ENCODE results near the gene NDUFB4.

NDUFB4 gene

DNA sequence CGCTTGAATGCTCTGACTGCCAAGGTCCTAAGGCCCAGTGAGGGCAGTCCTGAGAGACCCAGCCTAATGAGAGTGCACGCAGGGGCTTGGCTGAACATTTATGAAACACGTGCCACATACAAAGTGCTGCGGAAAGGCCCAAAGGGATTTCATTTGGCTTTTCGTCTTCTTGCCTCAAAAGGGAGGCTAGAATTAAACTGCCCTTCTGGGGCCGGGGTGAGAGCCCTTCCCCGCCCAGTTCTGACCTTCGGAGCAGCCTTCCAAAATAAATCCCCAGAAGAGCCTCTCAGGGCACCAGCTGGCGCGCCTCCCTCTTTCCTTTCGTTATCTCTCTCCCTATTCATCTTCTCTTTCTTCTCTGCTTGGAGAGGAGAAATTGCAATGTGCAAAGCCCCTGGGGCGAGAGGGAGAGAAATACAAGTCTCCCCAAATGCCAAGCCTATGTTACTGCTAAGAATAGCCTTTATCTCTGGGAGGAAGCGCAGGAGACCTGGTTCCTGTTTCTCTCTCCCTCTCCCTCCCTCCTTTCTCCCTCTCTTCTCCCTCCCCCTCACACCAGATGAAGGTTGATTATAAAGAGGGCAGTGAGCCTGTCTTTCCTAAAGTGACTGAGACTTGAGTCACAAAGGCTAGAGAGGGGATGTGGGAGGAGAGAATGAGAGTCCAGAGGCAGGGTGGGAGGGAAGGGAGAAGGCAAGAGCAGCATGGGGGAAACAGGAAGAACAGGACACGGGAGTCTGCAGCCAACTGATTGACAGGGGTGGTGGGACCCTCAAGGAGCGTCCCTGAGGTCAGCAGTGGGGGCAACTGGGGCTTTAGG lies 36.7 kb upstream of the NDUFB4 start:
- H3K9me3 ChIP-seq (replicated peaks in 1 of 11) = no peaks in the 10 kb centered on the region
- peak overlapping the region; percentile 33 to 91 (median 81); a peak in 21 of 22 replicates for H3K27ac ChIP-seq
- peak overlapping the region; percentile 65 to 86 (median 80) for H3K9ac ChIP-seq
- H3K4me2 ChIP-seq = peak overlapping the region; percentile 82 to 98 (median 91)
- peaks cover 14 to 29% (median 26%) of the 10 kb centered on the region in 10 experiments; a peak in 19 of 20 replicates for H3K4me1 ChIP-seq
- peak in 3 of 11 experiments; percentile 4 to 42 (median 5); a peak in 2 of 22 replicates for TF ChIP-seq Cebpa-rat (IDR thresholded peaks at IDR 0.05)
- no peaks in the 10 kb centered on the region for H3K27me3 ChIP-seq
- H4K20me1 ChIP-seq = no peaks in the 10 kb centered on the region
- peak overlapping the region; percentile 48 to 73 (median 58) for H3K4me3 ChIP-seq
- H3K36me3 ChIP-seq = no peaks in the 10 kb centered on the region

DNA sequence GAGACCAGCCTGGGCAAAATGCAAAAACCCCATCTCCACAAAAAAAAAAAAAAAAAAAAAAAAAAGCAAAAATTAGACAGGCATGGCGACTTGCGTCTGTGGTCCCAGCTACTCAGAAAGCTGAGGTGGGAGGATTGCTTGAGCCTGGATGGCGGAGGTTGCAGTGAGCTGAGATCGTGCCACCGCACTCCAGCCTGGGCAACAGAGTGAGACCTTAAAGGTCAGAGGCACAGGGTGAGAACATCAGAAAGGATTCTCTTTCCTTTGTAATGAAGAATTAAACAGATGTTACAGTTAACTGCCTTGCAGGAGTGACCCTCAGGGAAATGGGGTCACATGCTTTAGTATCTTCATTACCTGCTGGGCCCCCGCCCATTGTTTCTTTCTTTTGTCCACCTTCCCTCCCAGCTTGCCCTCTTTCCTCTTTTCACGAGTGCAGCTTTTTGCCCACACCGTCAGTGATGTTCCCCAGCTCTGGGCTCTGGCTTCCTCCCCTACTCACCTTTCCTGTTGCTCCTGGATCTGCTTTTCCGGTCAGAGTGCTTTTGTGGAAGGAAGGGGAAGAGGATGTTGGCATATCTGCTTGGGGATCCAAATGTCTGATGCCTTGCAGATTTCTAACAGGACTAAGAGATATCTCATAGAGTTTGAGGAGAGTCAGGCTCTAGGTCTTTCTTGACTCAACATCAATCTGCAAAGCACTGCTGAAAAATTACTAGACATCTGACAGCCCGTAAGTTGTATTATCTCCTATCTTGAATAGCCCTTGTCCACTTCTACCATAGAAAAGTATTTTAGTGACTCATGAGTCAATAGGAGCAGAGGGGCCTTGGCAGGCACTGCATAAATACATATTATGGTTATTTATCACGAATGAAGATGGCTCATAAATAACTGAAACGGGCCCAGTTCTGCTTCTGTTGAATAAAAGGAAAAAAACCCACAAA lies 35.6 kb upstream of the NDUFB4 start:
- TF ChIP-seq Cebpa-rat (IDR thresholded peaks at IDR 0.05) = no peak
- H3K9me3 ChIP-seq (replicated peaks in 1 of 11) = no peaks in the 10 kb centered on the region
- no peaks in the 10 kb centered on the region for H3K27me3 ChIP-seq
- H3K9ac ChIP-seq = peak overlapping the region in 4 of 11 experiments; percentile 65 to 86 (median 83); a peak in 6 of 22 replicates
- H3K27ac ChIP-seq = peak overlapping the region in 8 of 11 experiments; percentile 75 to 91 (median 82); a peak in 15 of 22 replicates
- no peaks in the 10 kb centered on the region for H4K20me1 ChIP-seq
- no peaks in the 10 kb centered on the region for H3K36me3 ChIP-seq
- H3K4me2 ChIP-seq = peak overlapping the region; percentile 82 to 98 (median 91); a peak in 21 of 22 replicates
- H3K4me3 ChIP-seq = no peak overlapping the region; a peak in 1 of 20 replicates
- peaks cover 14 to 29% (median 26%) of the 10 kb centered on the region in 10 experiments; a peak in 19 of 20 replicates for H3K4me1 ChIP-seq

DNA sequence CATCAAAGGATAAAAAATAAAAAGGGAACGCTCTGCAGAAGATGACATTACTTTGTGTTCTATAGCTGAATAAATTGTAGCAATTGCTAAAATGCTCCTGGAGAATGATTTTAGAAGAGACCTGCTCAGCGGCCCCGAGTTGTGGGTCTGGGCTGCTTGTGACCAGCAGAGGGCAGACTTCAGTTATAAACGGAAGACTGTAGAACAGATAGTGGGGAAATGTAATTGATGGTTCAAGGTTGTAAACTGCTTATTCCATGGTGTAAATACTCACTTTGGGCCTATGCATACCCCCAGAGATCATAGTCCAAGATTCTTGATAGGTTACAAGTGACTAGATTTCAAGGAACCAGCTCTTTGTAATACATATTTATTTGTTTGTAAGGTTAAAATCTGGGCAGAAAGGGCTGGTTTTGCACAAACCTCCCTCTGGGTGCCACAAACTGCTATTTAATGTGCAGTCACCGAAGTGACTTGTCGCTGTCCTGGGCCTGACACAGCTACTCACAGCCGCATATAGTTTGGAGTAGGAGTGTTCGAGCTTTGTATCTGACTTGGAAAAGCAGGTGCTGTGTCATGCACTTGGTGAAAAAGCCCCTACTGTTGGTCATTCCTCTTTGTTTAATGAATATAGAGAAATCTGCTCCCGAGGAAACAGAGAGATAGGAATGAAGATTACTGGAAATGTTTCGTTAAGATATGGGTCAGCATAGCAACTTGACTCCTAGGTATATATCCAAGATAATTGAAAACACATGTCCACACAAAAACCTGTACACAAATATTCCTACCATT lies 34.7 kb upstream of the NDUFB4 start:
- H3K36me3 ChIP-seq = no peaks in the 10 kb centered on the region
- TF ChIP-seq Cebpa-rat (IDR thresholded peaks at IDR 0.05) = no peak
- H4K20me1 ChIP-seq = no peaks in the 10 kb centered on the region
- peak overlapping the region in 3 of 11 experiments; percentile 31 to 98 (median 90); a peak in 5 of 22 replicates for H3K4me2 ChIP-seq
- H3K4me1 ChIP-seq = peaks cover 14 to 31% (median 28%) of the 10 kb centered on the region in 10 experiments; a peak in 19 of 20 replicates
- no peak overlapping the region for H3K9ac ChIP-seq
- H3K27me3 ChIP-seq = no peaks in the 10 kb centered on the region
- no peaks in the 10 kb centered on the region for H3K9me3 ChIP-seq (replicated peaks in 1 of 11)
- H3K27ac ChIP-seq = no peak overlapping the region
- no peak overlapping the region for H3K4me3 ChIP-seq

GRCh38 chr3:120563356-120564022 lies 32.6 kb upstream of the NDUFB4 start:
- H3K4me2 ChIP-seq = no peak overlapping the region
- H3K27ac ChIP-seq = no peak overlapping the region
- no peaks in the 10 kb centered on the region for H3K36me3 ChIP-seq
- H4K20me1 ChIP-seq = no peaks in the 10 kb centered on the region
- H3K9me3 ChIP-seq (replicated peaks in 1 of 11) = no peaks in the 10 kb centered on the region
- no peaks in the 10 kb centered on the region for H3K27me3 ChIP-seq
- H3K4me1 ChIP-seq = peaks cover 20 to 36% (median 31%) of the 10 kb centered on the region in 10 experiments
- no peak overlapping the region for H3K4me3 ChIP-seq
- H3K9ac ChIP-seq = no peak overlapping the region
- TF ChIP-seq Cebpa-rat (IDR thresholded peaks at IDR 0.05) = no peak

GRCh38 chr3:120566243-120566975 lies 29.7 kb upstream of the NDUFB4 start:
- no peak overlapping the region for H3K27ac ChIP-seq
- H3K9ac ChIP-seq = peak overlapping the region in 1 of 11 experiments; percentile 13; a peak in 1 of 22 replicates
- no peaks in the 10 kb centered on the region for H3K36me3 ChIP-seq
- peaks cover 5 to 23% (median 12%) of the 10 kb centered on the region in 10 experiments; a peak in 14 of 20 replicates for H3K4me1 ChIP-seq
- no peak for TF ChIP-seq Cebpa-rat (IDR thresholded peaks at IDR 0.05)
- H4K20me1 ChIP-seq = no peaks in the 10 kb centered on the region
- H3K27me3 ChIP-seq = no peaks in the 10 kb centered on the region
- no peak overlapping the region for H3K4me3 ChIP-seq
- H3K4me2 ChIP-seq = peak overlapping the region in 7 of 11 experiments; percentile 2 to 32 (median 16); a peak in 6 of 22 replicates
- no peaks in the 10 kb centered on the region for H3K9me3 ChIP-seq (replicated peaks in 1 of 11)

DNA sequence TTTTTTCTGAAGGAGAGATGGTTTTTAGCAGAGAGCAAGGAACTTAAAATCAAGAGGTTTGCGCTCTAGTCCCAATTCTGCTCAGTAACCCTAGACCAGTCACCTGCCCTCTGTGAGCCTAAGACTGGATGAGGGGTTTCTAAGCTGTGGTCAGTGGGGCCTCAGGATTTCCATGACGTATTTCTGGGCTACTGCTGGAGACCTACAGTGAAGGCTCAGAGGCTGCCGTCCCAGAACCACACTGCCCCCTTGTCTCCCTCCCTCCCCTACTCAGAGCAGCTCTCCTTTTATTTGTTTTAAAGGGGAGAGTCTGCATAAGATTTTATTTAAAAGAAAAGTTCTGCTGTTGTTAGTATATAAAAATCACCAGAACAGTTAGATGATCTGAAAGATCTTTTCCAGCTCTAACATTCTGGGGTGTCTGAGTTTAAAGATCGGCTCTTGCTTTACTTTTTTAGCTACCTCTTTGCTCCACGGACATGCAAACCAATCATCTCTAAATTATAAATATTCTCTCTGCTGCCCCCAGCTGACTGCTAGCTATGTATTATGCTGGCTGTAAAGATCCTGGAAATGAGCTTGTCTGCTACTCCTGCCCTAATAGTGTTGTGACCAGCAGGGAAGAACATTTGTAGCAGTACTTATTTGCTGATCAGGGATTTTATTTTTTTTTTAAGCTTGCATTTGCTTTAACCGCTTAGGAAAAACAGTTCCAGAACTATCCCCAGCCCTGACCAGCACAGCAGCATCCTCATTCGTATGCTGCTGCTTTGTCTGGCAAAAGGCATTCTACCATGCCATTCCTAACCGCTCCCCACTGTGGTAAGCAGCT lies 28.6 kb upstream of the NDUFB4 start:
- Histone ChIP-seq H3K4me1 (peaks cover 5 to 23% (median 12%) of the 10 kb centered on the region in 10 experiments; a peak in 14 of 20 replicates), H3K9me3 (replicated peaks in 1 of 11) (no peaks in the 10 kb centered on the region), H3K27me3 (no peaks in the 10 kb centered on the region), H3K9ac (peak overlapping the region in 4 of 11 experiments; percentile 6 to 40 (median 9); a peak in 4 of 22 replicates), H4K20me1 (no peaks in the 10 kb centered on the region), H3K27ac (no peak overlapping the region), H3K36me3 (no peaks in the 10 kb centered on the region), H3K4me3 (no peak overlapping the region), H3K4me2 (peak overlapping the region in 8 of 11 experiments; percentile 13 to 52 (median 26); a peak in 13 of 22 replicates)
- TF ChIP-seq Cebpa-rat (IDR thresholded peaks at IDR 0.05) = no peak

DNA sequence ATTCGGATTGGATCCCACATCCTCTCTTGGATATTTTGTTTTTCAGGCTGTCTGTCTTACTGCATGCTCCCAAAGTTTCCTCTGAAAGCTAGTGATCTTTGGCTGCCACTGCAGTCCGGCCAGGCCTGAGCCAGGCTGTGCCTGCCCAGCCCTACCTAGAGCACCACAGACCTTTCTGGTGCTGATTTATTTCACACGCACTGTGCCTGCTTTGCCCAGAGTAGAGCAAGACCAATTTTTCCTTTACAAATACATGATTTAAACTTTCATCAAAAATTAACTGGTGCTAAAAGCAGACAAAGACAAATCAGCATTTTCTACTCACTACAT lies 28.0 kb upstream of the NDUFB4 start:
- no peaks in the 10 kb centered on the region for H3K27me3 ChIP-seq
- no peak overlapping the region for H3K27ac ChIP-seq
- no peaks in the 10 kb centered on the region for H4K20me1 ChIP-seq
- no peak overlapping the region; a peak in 1 of 22 replicates for H3K4me2 ChIP-seq
- H3K4me1 ChIP-seq = peaks cover 5 to 23% (median 12%) of the 10 kb centered on the region in 10 experiments; a peak in 14 of 20 replicates
- no peak overlapping the region for H3K4me3 ChIP-seq
- no peak overlapping the region for H3K9ac ChIP-seq
- no peaks in the 10 kb centered on the region for H3K36me3 ChIP-seq
- peaks cover 0 to 4% (median 0%) of the 10 kb centered on the region in 11 experiments; a peak in 1 of 22 replicates for H3K9me3 ChIP-seq (replicated peaks in 1 of 11)
- no peak for TF ChIP-seq Cebpa-rat (IDR thresholded peaks at IDR 0.05)
